Testis (tissue), 3 donors: Measurements from ENCODE around the gene RAB7A. TPM values are rescaled to one million over a fixed set of nuclear protein-coding genes. Genes with fewer than 3 reads are reported as not detected.

Experiments
- DNase-seq: peaks from one replicate; pipeline ENCODE4 v3.0.0-alpha.2; 2019
- H3K27ac ChIP-seq, 2 donors: fragments of 200-600 bp; sonication (generic); one replicate each; pipeline ENCODE4 v1.5.1; 2019
- H3K27me3 ChIP-seq: fragments of 200-600 bp; sonication (generic); one replicate; pipeline ENCODE4 v1.5.1; 2019
- H3K36me3 ChIP-seq: fragments of 200-600 bp; sonication (generic); one replicate; pipeline ENCODE4 v1.5.1; 2017; ENCODE audit warnings: low read depth; ENCODE audit errors: missing control alignments
- H3K4me1 ChIP-seq: fragments of 200-600 bp; sonication (generic); one replicate; pipeline ENCODE4 v1.5.1; 2019
- H3K4me3 ChIP-seq, 2 donors: fragments of 200-600 bp; sonication (generic); one replicate each; pipeline ENCODE4 v1.5.1; 2017 to 2019
- H3K9me3 ChIP-seq: fragments of 200-600 bp; sonication (generic); one replicate; pipeline ENCODE4 v1.5.1; 2017
- POLR2A ChIP-seq: fragments of 450-650 bp; IDR thresholded peaks from one replicate; pipeline ENCODE4 v1.6.1; 2017; ENCODE audit warnings: antibody characterized with exemption, mild to moderate bottlenecking, moderate library complexity
- WGBS, 2 donors: methylation state at CpG; one replicate each; pipeline ENCODE4 v1.1.5; 2018; 5-methylcytosine and 5-hydroxymethylcytosine counted together
- intact Hi-C: fragments of 100-400 bp; cut with DNase I; formaldehyde crosslinking; loops from one replicate; pipeline ENCODE4 v1.15.1; 2023; ENCODE audit warnings: low total_unique reads
- polyA plus RNA-seq: library from polyadenylated mRNA; stranded (reverse); fragments of 350-450 nt; fragmentation: Illumina TruSeq; extraction: RNeasy Lipid Tissue Mini Kit (QIAGEN cat#74804); gene quantifications from one replicate; pipeline ENCODE4 v1.2.3, GENCODE V29; 2014; ENCODE audit warnings: low read depth, low replicate concordance; ENCODE audit not compliant: insufficient read depth
- total RNA-seq, 2 donors: library from RNA; depleted of rRNA; stranded (reverse); fragments of >200 nt; gene quantifications; one replicate each; pipeline ENCODE4 v1.2.3, GENCODE V29; 2016
- TF ChIP-seq, protein P1 (sequence below), 3 experiments: fragments of 450-650 bp in 2 of 3; fragments of 200-600 bp in 1 of 3; sonication (generic) in 1 of 3; IDR thresholded peaks; one replicate each; pipeline ENCODE4 v1.5.1; 2016 to 2019; ENCODE audit warnings: antibody characterized with exemption in 3 of 3, mild to moderate bottlenecking in 2 of 3, moderate library complexity in 1 of 3

Gene RAB7A
- total and polyA plus RNA-seq, 3 donors from 2014 or later, result 148 to 152 (median 150) TPM

DNA sequence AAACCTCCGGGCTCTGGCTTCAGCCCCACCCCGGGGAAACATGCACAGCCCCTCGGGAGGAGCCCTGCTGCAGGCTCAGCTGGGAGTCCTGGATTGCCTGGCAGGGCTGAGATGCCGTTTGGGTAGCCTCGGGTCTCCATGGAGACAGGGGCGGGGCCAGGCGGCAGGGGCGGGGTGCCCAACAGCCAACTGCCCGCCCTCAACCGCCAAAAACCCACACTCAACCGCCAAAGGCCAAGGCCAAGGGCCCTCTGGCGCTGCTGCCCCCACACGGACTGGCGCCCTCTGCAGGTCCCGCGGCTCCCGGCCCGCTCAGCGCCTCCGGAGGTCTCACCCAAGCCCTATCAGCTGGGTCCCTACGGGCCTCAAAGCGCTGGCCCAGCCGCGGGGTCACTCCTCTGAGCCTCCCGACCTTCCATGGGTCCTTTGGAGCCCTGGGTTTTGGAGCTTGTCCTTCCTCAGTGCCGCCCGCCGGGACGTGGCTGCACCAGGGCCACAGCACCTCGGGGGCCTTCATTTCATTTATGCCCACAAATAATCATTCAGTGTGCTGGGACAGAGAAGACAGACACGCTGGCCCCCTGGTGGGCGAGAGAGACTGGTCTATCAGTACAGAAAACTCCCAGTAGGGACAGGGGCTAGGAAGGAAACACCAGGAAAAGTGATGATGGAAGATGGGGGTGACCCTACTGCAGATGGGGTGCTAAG, 119.9 kb downstream of the RAB7A start:
- H3K27ac ChIP-seq, result peak overlapping the region; percentile 23 to 63
- TF ChIP-seq, protein P1, sequence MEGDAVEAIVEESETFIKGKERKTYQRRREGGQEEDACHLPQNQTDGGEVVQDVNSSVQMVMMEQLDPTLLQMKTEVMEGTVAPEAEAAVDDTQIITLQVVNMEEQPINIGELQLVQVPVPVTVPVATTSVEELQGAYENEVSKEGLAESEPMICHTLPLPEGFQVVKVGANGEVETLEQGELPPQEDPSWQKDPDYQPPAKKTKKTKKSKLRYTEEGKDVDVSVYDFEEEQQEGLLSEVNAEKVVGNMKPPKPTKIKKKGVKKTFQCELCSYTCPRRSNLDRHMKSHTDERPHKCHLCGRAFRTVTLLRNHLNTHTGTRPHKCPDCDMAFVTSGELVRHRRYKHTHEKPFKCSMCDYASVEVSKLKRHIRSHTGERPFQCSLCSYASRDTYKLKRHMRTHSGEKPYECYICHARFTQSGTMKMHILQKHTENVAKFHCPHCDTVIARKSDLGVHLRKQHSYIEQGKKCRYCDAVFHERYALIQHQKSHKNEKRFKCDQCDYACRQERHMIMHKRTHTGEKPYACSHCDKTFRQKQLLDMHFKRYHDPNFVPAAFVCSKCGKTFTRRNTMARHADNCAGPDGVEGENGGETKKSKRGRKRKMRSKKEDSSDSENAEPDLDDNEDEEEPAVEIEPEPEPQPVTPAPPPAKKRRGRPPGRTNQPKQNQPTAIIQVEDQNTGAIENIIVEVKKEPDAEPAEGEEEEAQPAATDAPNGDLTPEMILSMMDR (IDR thresholded peaks at IDR 0.05), result peak; percentile 51 to 72 (median 58)
- TF ChIP-seq POLR2A, result no peak
- H3K36me3 ChIP-seq, result no peaks in the 10 kb centered on the region
- DNase-seq, result peak; percentile 87
- peak overlapping the region; percentile 36 to 63 for H3K4me3 ChIP-seq
- intact Hi-C loops, result no loop called here
- H3K4me1 ChIP-seq, result peaks cover 19% of the 10 kb centered on the region
- 0 to 3% methylated on average over 8 to 32 of the region's 32 CpGs for WGBS, 2 donors
- no peaks in the 10 kb centered on the region for H3K9me3 ChIP-seq
- no peaks in the 10 kb centered on the region for H3K27me3 ChIP-seq

- H3K27ac ChIP-seq, result peak overlapping the region; percentile 23 to 63
- TF ChIP-seq, protein P1 (IDR thresholded peaks at IDR 0.05), result no peak
- no peak for TF ChIP-seq POLR2A
- intact Hi-C loops, result no loop called here
- H3K4me3 ChIP-seq, result peak overlapping the region; percentile 36 to 63
- H3K27me3 ChIP-seq, result no peaks in the 10 kb centered on the region
- H3K4me1 ChIP-seq, result peaks cover 19% of the 10 kb centered on the region
- no peak for DNase-seq
- 59 to 66% methylated on average over 13 of the region's 13 CpGs for WGBS, 2 donors
- no peaks in the 10 kb centered on the region for H3K36me3 ChIP-seq
- H3K9me3 ChIP-seq, result no peaks in the 10 kb centered on the region
These were observed 120.5 kb downstream of the RAB7A start for GRCh38 chr3:128846486-128846891.

- Histone ChIP-seq H3K27ac (no peak overlapping the region), H3K4me3 (no peak overlapping the region), H3K36me3 (no peaks in the 10 kb centered on the region), H3K27me3 (no peaks in the 10 kb centered on the region), H3K9me3 (no peaks in the 10 kb centered on the region), H3K4me1 (peaks cover 19% of the 10 kb centered on the region)
- DNase-seq, result no peak
- WGBS, 2 donors, result 90 to 95% methylated on average over 12 to 15 of the region's 15 CpGs
- intact Hi-C loops, result no loop called here
- no peak for TF ChIP-seq POLR2A
- TF ChIP-seq, protein P1 (IDR thresholded peaks at IDR 0.05), result no peak
These were observed 121.8 kb downstream of the RAB7A start for GRCh38 chr3:128847666-128848370.

- Histone ChIP-seq H3K9me3 (no peaks in the 10 kb centered on the region), H3K4me3 (no peak overlapping the region), H3K27me3 (no peaks in the 10 kb centered on the region), H3K4me1 (peaks cover 19% of the 10 kb centered on the region), H3K36me3 (no peaks in the 10 kb centered on the region), H3K27ac (no peak overlapping the region)
- 95% methylated on average over 12 to 13 of the region's 13 CpGs for WGBS, 2 donors
- intact Hi-C loops, result no loop called here
- no peak for DNase-seq
- no peak for TF ChIP-seq POLR2A
- TF ChIP-seq, protein P1 (IDR thresholded peaks at IDR 0.05), result no peak
These were observed 123.0 kb downstream of the RAB7A start for GRCh38 chr3:128848936-128849335.
